Activated naive CD4-positive, alpha-beta T cell treated with anti-CD3 and anti-CD28 coated beads, Interleukin-2, amount 10 ng/mL, durations not matched to agents 7 days and 5 days (primary cell): ENCODE measurements around the gene BRMS1L.
"Not testable (repeated sequence)": the region's sequence is repeated elsewhere in the genome, so short reads cannot be mapped to it uniquely, and the experiment has no call there.

Source experiments
- CTCF ChIA-PET: fragments of 350-600 bp; sonication (Branson Sonifier 250); formaldehyde crosslinking; loops from one replicate; lab custom pipeline; 2021; ENCODE audit warnings: antibody characterized with exemption; lab: Charles Lee
- DNase-seq: peaks from one replicate; pipeline ENCODE4 v3.0.0-alpha.2; 2020
- H3K27ac Mint-ChIP-seq: one replicate; pipeline ENCODE4 v1.8.0; 2021; ENCODE audit warnings: mild to moderate bottlenecking, moderate library complexity, mixed read lengths
- H3K27me3 Mint-ChIP-seq: one replicate; pipeline ENCODE4 v1.8.0; 2021; ENCODE audit warnings: mild to moderate bottlenecking, mixed read lengths
- H3K36me3 Mint-ChIP-seq: one replicate; pipeline ENCODE4 v1.8.0; 2021; ENCODE audit warnings: mixed read lengths
- H3K4me1 Mint-ChIP-seq: one replicate; pipeline ENCODE4 v1.8.0; 2021; ENCODE audit warnings: mixed read lengths
- H3K4me3 Mint-ChIP-seq: one replicate; pipeline ENCODE4 v1.8.0; 2021; ENCODE audit warnings: mild to moderate bottlenecking, moderate library complexity, mixed read lengths
- H3K9me3 Mint-ChIP-seq: one replicate; pipeline ENCODE4 v1.8.0; 2021; ENCODE audit warnings: mixed read lengths

Gene BRMS1L

GRCh38 chr14:35835208-35835982, 9.3 kb downstream of the BRMS1L start:
- H3K27ac Mint-ChIP-seq = no peak overlapping the region
- peaks cover 43% of the 10 kb centered on the region for H3K36me3 Mint-ChIP-seq
- no peak overlapping the region for H3K4me3 Mint-ChIP-seq
- CTCF ChIA-PET = interaction anchor here (0.6 kb wide), 1 partner anchor 403 kb away, joined by 3 read pairs; no protein-coding TSS in a partner anchor
- H3K27me3 Mint-ChIP-seq = no peaks in the 10 kb centered on the region
- no peaks in the 10 kb centered on the region for H3K4me1 Mint-ChIP-seq
- DNase-seq = no peak
- peaks cover 9% of the 10 kb centered on the region for H3K9me3 Mint-ChIP-seq

GRCh38 chr14:35841704-35842103, 15.6 kb downstream of the BRMS1L start:
- H3K27ac Mint-ChIP-seq, DNase-seq, H3K27me3 Mint-ChIP-seq, H3K4me3 Mint-ChIP-seq, CTCF ChIA-PET: not testable (repeated sequence)
- peaks cover 10% of the 10 kb centered on the region for H3K4me1 Mint-ChIP-seq
- H3K36me3 Mint-ChIP-seq = peaks cover 81% of the 10 kb centered on the region
- H3K9me3 Mint-ChIP-seq = peaks cover 31% of the 10 kb centered on the region

GRCh38 chr14:35842245-35842644, 16.1 kb downstream of the BRMS1L start:
- DNase-seq, H3K4me3 Mint-ChIP-seq, H3K27me3 Mint-ChIP-seq, CTCF ChIA-PET, H3K27ac Mint-ChIP-seq: not testable (repeated sequence)
- Mint-ChIP-seq H3K36me3 (peaks cover 79% of the 10 kb centered on the region), H3K4me1 (peaks cover 10% of the 10 kb centered on the region), H3K9me3 (peaks cover 31% of the 10 kb centered on the region)

- H3K9me3 Mint-ChIP-seq = peaks cover 29% of the 10 kb centered on the region
- no peak overlapping the region for H3K27ac Mint-ChIP-seq
- peaks cover 66% of the 10 kb centered on the region for H3K36me3 Mint-ChIP-seq
- H3K27me3 Mint-ChIP-seq = no peaks in the 10 kb centered on the region
- CTCF ChIA-PET = no interaction called here
- H3K4me1 Mint-ChIP-seq = peaks cover 10% of the 10 kb centered on the region
- H3K4me3 Mint-ChIP-seq = no peak overlapping the region
- no peak for DNase-seq
These were observed 18.4 kb downstream of the BRMS1L start for GRCh38 chr14:35844494-35844893.

- H3K9me3 Mint-ChIP-seq = peaks cover 4% of the 10 kb centered on the region
- CTCF ChIA-PET = no interaction called here
- H3K36me3 Mint-ChIP-seq = peaks cover 48% of the 10 kb centered on the region
- H3K4me1 Mint-ChIP-seq = peaks cover 10% of the 10 kb centered on the region
- no peak overlapping the region for H3K27ac Mint-ChIP-seq
- no peaks in the 10 kb centered on the region for H3K27me3 Mint-ChIP-seq
- H3K4me3 Mint-ChIP-seq = no peak overlapping the region
- DNase-seq = no peak
These were observed 21.5 kb downstream of the BRMS1L start for GRCh38 chr14:35847636-35848035.

GRCh38 chr14:35849122-35849521, 23.0 kb downstream of the BRMS1L start:
- Mint-ChIP-seq H3K27ac (no peak overlapping the region), H3K27me3 (no peaks in the 10 kb centered on the region), H3K4me1 (peaks cover 10% of the 10 kb centered on the region), H3K36me3 (peaks cover 34% of the 10 kb centered on the region), H3K4me3 (no peak overlapping the region), H3K9me3 (peaks cover 1% of the 10 kb centered on the region)
- no peak for DNase-seq
- CTCF ChIA-PET = no interaction called here

GRCh38 chr14:35851823-35852222, 25.7 kb downstream of the BRMS1L start:
- Mint-ChIP-seq H3K9me3 (peaks cover 1% of the 10 kb centered on the region), H3K36me3 (peaks cover 18% of the 10 kb centered on the region), H3K4me1 (no peaks in the 10 kb centered on the region), H3K27me3 (no peaks in the 10 kb centered on the region), H3K27ac (no peak overlapping the region), H3K4me3 (no peak overlapping the region)
- DNase-seq = no peak
- CTCF ChIA-PET = interaction anchor here (1.5 kb wide), 1 partner anchor 9 kb away, joined by 3 read pairs; no protein-coding TSS in a partner anchor

GRCh38 chr14:35853225-35853624, 27.1 kb downstream of the BRMS1L start:
- H3K9me3 Mint-ChIP-seq = peaks cover 1% of the 10 kb centered on the region
- peaks cover 15% of the 10 kb centered on the region for H3K36me3 Mint-ChIP-seq
- no peaks in the 10 kb centered on the region for H3K27me3 Mint-ChIP-seq
- no peak overlapping the region for H3K27ac Mint-ChIP-seq
- no peaks in the 10 kb centered on the region for H3K4me1 Mint-ChIP-seq
- no peak for DNase-seq
- H3K4me3 Mint-ChIP-seq = no peak overlapping the region
- CTCF ChIA-PET = no interaction called here

GRCh38 chr14:35854696-35855270, 28.6 kb downstream of the BRMS1L start:
- Mint-ChIP-seq H3K4me1 (no peaks in the 10 kb centered on the region), H3K36me3 (peaks cover 15% of the 10 kb centered on the region), H3K27me3 (no peaks in the 10 kb centered on the region), H3K4me3 (no peak overlapping the region), H3K27ac (no peak overlapping the region), H3K9me3 (peaks cover 1% of the 10 kb centered on the region)
- CTCF ChIA-PET = no interaction called here
- DNase-seq = no peak

GRCh38 chr14:35855876-35856481, 29.8 kb downstream of the BRMS1L start:
- H3K27ac Mint-ChIP-seq = no peak overlapping the region
- no peak for DNase-seq
- no peaks in the 10 kb centered on the region for H3K27me3 Mint-ChIP-seq
- H3K4me1 Mint-ChIP-seq = no peaks in the 10 kb centered on the region
- peaks cover 1% of the 10 kb centered on the region for H3K9me3 Mint-ChIP-seq
- H3K4me3 Mint-ChIP-seq = no peak overlapping the region
- peaks cover 12% of the 10 kb centered on the region for H3K36me3 Mint-ChIP-seq
- CTCF ChIA-PET = interaction anchor here (0.6 kb wide), 1 partner anchor 232 kb away, joined by 3 read pairs; no protein-coding TSS in a partner anchor

- no peak for DNase-seq
- CTCF ChIA-PET = no interaction called here
- Mint-ChIP-seq H3K27ac (no peak overlapping the region), H3K36me3 (peaks cover 16% of the 10 kb centered on the region), H3K27me3 (no peaks in the 10 kb centered on the region), H3K4me1 (no peaks in the 10 kb centered on the region), H3K4me3 (no peak overlapping the region), H3K9me3 (no peaks in the 10 kb centered on the region)
These were observed 32.5 kb downstream of the BRMS1L start for GRCh38 chr14:35858521-35859209.

GRCh38 chr14:35861204-35861868, 35.2 kb downstream of the BRMS1L start:
- CTCF ChIA-PET = interaction anchor here (1.6 kb wide), 1 partner anchor 9 kb away, joined by 3 read pairs; no protein-coding TSS in a partner anchor
- no peak overlapping the region for H3K4me3 Mint-ChIP-seq
- no peaks in the 10 kb centered on the region for H3K9me3 Mint-ChIP-seq
- peaks cover 29% of the 10 kb centered on the region for H3K36me3 Mint-ChIP-seq
- H3K27ac Mint-ChIP-seq = no peak overlapping the region
- H3K4me1 Mint-ChIP-seq = no peaks in the 10 kb centered on the region
- H3K27me3 Mint-ChIP-seq = no peaks in the 10 kb centered on the region
- no peak for DNase-seq

- Mint-ChIP-seq H3K4me1 (no peaks in the 10 kb centered on the region), H3K36me3 (peaks cover 25% of the 10 kb centered on the region), H3K4me3 (no peak overlapping the region), H3K27ac (no peak overlapping the region), H3K27me3 (no peaks in the 10 kb centered on the region), H3K9me3 (no peaks in the 10 kb centered on the region)
- no peak for DNase-seq
- CTCF ChIA-PET = no interaction called here
These were observed 39.6 kb downstream of the BRMS1L start for GRCh38 chr14:35865611-35866324.
